ENCODE results near the gene PECR. TPM values are rescaled to one million over a fixed set of nuclear protein-coding genes. Genes with fewer than 3 reads are reported as not detected.

The PECR gene
- total and polyA plus RNA-seq, 2 of the 13 experiments (the other 11 are each of a cell fraction or from before 2014, with no cell fraction given): 151 to 153 TPM

DNA sequence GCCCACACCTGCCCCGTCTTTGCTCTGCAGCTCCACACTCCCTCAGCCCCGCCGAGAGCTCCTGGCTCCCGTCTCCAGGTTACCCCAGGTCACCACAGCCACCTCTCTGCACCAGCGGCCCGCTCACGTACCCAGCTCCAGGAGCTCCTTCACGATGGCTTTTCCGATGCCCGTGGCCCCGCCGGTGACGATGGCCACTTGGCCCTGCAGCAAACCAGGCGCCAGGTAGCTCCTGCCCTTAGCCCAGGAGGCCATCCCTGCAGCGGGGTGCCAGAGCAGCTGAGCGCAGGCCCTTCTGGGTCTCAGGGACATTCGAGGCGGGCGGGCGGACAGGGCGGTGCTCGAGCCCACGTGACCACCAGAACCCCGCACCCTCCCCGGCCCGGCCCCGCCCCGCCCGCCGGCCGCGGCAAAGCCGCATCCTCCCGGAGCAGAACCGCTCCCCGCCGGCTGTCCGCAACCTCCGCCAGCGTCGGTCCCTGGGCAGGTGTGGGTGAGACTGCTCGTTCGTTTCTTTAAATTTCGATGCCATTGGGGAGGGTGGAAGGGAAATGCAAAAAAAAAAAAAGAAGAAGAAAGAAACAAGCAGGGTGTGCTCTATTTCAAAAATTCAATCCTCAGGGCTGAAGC lies at the start of gene PECR, which contains the start of gene TMEM169 (continued):
- TF ChIP-seq NR2F2 (IDR thresholded peaks at IDR 0.05; ENCODE audit: borderline replicate concordance, low read depth) (no peak; the same call in 1 of the 2 replicates), CC2D1A (CRISPR knock-in tag; IDR thresholded peaks at IDR 0.05) (no peak), GTF3A (CRISPR knock-in tag; conservative IDR thresholded peaks at IDR 0.05) (0 out of 2 replicates have a peak, but pooled peaks have one; percentile 63), SNAPC2 (CRISPR knock-in tag; IDR thresholded peaks at IDR 0.05) (0 out of 2 replicates have a peak, but pooled peaks have one; percentile 74), ARHGAP35 (CRISPR knock-in tag; IDR thresholded peaks at IDR 0.05; ENCODE audit: borderline replicate concordance) (peak; percentile 97), MIER2 (CRISPR knock-in tag; IDR thresholded peaks at IDR 0.05) (peak; percentile 71), MYNN (CRISPR knock-in tag; IDR thresholded peaks at IDR 0.05; ENCODE audit: low read depth) (0 out of 2 replicates have a peak, but pooled peaks have one; percentile 62), ZNF678 (CRISPR knock-in tag; IDR thresholded peaks at IDR 0.05) (peak; percentile 88; the same call in 1 of the 2 replicates), GATA4 (IDR thresholded peaks at IDR 0.05; ENCODE audit: borderline replicate concordance, low read depth) (peak; percentile 59; the same call in 1 of the 2 replicates), ATF7-NPFF (CRISPR knock-in tag; IDR thresholded peaks at IDR 0.05; ENCODE audit: low read depth) (peak; percentile 93), HHEX (CRISPR knock-in tag; IDR thresholded peaks at IDR 0.05) (no peak)
- TF ChIP-seq, protein P1, sequence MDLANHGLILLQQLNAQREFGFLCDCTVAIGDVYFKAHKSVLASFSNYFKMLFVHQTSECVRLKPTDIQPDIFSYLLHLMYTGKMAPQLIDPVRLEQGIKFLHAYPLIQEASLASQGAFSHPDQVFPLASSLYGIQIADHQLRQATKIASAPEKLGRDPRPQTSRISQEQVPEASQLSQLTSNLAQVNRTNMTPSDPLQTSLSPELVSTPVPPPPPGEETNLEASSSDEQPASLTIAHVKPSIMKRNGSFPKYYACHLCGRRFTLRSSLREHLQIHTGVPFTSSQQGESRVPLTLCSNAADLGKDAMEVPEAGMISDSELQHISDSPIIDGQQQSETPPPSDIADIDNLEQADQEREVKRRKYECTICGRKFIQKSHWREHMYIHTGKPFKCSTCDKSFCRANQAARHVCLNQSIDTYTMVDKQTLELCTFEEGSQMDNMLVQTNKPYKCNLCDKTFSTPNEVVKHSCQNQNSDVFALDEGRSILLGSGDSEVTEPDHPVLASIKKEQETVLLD (CRISPR knock-in tag; IDR thresholded peaks at IDR 0.05; ENCODE audit: low read depth): no peak; the same call in 1 of the 2 replicates
- TF ChIP-seq, protein P2, sequence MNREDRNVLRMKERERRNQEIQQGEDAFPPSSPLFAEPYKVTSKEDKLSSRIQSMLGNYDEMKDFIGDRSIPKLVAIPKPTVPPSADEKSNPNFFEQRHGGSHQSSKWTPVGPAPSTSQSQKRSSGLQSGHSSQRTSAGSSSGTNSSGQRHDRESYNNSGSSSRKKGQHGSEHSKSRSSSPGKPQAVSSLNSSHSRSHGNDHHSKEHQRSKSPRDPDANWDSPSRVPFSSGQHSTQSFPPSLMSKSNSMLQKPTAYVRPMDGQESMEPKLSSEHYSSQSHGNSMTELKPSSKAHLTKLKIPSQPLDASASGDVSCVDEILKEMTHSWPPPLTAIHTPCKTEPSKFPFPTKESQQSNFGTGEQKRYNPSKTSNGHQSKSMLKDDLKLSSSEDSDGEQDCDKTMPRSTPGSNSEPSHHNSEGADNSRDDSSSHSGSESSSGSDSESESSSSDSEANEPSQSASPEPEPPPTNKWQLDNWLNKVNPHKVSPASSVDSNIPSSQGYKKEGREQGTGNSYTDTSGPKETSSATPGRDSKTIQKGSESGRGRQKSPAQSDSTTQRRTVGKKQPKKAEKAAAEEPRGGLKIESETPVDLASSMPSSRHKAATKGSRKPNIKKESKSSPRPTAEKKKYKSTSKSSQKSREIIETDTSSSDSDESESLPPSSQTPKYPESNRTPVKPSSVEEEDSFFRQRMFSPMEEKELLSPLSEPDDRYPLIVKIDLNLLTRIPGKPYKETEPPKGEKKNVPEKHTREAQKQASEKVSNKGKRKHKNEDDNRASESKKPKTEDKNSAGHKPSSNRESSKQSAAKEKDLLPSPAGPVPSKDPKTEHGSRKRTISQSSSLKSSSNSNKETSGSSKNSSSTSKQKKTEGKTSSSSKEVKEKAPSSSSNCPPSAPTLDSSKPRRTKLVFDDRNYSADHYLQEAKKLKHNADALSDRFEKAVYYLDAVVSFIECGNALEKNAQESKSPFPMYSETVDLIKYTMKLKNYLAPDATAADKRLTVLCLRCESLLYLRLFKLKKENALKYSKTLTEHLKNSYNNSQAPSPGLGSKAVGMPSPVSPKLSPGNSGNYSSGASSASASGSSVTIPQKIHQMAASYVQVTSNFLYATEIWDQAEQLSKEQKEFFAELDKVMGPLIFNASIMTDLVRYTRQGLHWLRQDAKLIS (CRISPR knock-in tag; IDR thresholded peaks at IDR 0.05): no peak; the same call in 1 of the 2 replicates
- TF ChIP-seq, protein P3, sequence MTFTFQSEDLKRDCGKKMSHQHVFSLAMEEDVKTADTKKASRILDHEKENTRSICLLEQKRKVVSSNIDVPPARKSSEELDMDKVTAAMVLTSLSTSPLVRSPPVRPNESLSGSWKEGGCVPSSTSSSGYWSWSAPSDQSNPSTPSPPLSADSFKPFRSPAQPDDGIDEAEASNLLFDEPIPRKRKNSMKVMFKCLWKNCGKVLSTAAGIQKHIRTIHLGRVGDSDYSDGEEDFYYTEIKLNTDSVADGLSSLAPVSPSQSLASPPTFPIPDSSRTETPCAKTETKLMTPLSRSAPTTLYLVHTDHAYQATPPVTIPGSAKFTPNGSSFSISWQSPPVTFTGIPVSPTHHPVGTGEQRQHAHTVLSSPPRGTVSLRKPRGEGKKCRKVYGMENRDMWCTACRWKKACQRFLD (CRISPR knock-in tag; IDR thresholded peaks at IDR 0.05; ENCODE audit: borderline replicate concordance): peak; percentile 92
- TF ChIP-seq, protein P4, sequence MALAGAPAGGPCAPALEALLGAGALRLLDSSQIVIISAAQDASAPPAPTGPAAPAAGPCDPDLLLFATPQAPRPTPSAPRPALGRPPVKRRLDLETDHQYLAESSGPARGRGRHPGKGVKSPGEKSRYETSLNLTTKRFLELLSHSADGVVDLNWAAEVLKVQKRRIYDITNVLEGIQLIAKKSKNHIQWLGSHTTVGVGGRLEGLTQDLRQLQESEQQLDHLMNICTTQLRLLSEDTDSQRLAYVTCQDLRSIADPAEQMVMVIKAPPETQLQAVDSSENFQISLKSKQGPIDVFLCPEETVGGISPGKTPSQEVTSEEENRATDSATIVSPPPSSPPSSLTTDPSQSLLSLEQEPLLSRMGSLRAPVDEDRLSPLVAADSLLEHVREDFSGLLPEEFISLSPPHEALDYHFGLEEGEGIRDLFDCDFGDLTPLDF (CRISPR knock-in tag; IDR thresholded peaks at IDR 0.05): no peak
- TF ChIP-seq, protein P5, sequence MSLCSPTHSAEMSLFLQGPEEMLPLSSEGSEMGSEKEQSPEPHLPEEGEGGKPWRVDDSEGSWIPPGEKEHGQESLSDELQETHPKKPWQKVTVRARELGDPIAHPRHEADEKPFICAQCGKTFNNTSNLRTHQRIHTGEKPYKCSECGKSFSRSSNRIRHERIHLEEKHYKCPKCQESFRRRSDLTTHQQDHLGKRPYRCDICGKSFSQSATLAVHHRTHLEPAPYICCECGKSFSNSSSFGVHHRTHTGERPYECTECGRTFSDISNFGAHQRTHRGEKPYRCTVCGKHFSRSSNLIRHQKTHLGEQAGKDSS (CRISPR knock-in tag; IDR thresholded peaks at IDR 0.05; ENCODE audit: borderline replicate concordance, low read depth): peak; percentile 83; the same call in 1 of the 2 replicates
- TF ChIP-seq, protein P6, sequence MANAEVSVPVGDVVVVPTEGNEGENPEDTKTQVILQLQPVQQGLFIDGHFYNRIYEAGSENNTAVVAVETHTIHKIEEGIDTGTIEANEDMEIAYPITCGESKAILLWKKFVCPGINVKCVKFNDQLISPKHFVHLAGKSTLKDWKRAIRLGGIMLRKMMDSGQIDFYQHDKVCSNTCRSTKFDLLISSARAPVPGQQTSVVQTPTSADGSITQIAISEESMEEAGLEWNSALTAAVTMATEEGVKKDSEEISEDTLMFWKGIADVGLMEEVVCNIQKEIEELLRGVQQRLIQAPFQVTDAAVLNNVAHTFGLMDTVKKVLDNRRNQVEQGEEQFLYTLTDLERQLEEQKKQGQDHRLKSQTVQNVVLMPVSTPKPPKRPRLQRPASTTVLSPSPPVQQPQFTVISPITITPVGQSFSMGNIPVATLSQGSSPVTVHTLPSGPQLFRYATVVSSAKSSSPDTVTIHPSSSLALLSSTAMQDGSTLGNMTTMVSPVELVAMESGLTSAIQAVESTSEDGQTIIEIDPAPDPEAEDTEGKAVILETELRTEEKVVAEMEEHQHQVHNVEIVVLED (CRISPR knock-in tag; IDR thresholded peaks at IDR 0.05; ENCODE audit: borderline replicate concordance): peak; percentile 70
